Rectal smooth muscle tissue (tissue), 1 donor: Measurements from ENCODE around the gene PNP.

Experiments
- H3K27ac ChIP-seq: one replicate; pipeline ENCODE4 v1.7.0; 2013; ENCODE audit warnings: low read depth, low read length, inconsistent platforms
- H3K27me3 ChIP-seq: one replicate; pipeline ENCODE4 v1.7.0; 2013; ENCODE audit warnings: low read length; ENCODE audit not compliant: control insufficient read depth, insufficient read depth
- H3K36me3 ChIP-seq: one replicate; pipeline ENCODE4 v1.7.0; 2013; ENCODE audit warnings: low read length; ENCODE audit not compliant: control insufficient read depth, insufficient read depth
- H3K4me1 ChIP-seq: one replicate; pipeline ENCODE4 v1.7.0; 2013; ENCODE audit warnings: low read length; ENCODE audit not compliant: control insufficient read depth, insufficient read depth
- H3K4me3 ChIP-seq: one replicate; pipeline ENCODE4 v1.7.0; 2013; ENCODE audit warnings: low read length
- H3K9ac ChIP-seq: one replicate; pipeline ENCODE4 v1.7.0; 2013; ENCODE audit warnings: low read length

PNP gene

GRCh38 chr14:20460458-20461224, 8.6 kb upstream of the PNP start:
- H3K4me3 ChIP-seq = peak overlapping the region; percentile 93
- H3K4me1 ChIP-seq = peaks cover 14% of the 10 kb centered on the region
- peak overlapping the region; percentile 76 for H3K9ac ChIP-seq
- H3K36me3 ChIP-seq = peaks cover 22% of the 10 kb centered on the region
- peak overlapping the region; percentile 89 for H3K27ac ChIP-seq
- H3K27me3 ChIP-seq = no peaks in the 10 kb centered on the region

- peaks cover 10% of the 10 kb centered on the region for H3K4me1 ChIP-seq
- peaks cover 22% of the 10 kb centered on the region for H3K36me3 ChIP-seq
- H3K9ac ChIP-seq = peak within 1 kb of the TSS; percentile 76
- H3K4me3 ChIP-seq = peak within 1 kb of the TSS; percentile 93
- H3K27ac ChIP-seq = peak within 1 kb of the TSS; percentile 89
- no peaks in the 10 kb centered on the region for H3K27me3 ChIP-seq
Measured at GRCh38 chr14:20461225-20462141, 7.7 kb upstream of the PNP start, which contains the start of gene PIP4P1. PIP4P1 (minus strand) TSS chr14:20461434; CDS start chr14:20461325, 109 bp downstream.

- Histone ChIP-seq H3K4me3 (peak overlapping the region; percentile 91), H3K36me3 (no peaks in the 10 kb centered on the region), H3K9ac (peak overlapping the region; percentile 71), H3K27me3 (no peaks in the 10 kb centered on the region), H3K27ac (peak overlapping the region; percentile 76), H3K4me1 (peaks cover 3% of the 10 kb centered on the region)
Measured at GRCh38 chr14:20468764-20469241, 403 bp upstream of the PNP start.

- Histone ChIP-seq H3K4me1 (peaks cover 3% of the 10 kb centered on the region), H3K9ac (peak overlapping the region; percentile 71), H3K4me3 (peak overlapping the region; percentile 91), H3K27ac (peak overlapping the region; percentile 76), H3K36me3 (peaks cover 6% of the 10 kb centered on the region), H3K27me3 (no peaks in the 10 kb centered on the region)
Measured at GRCh38 chr14:20469890-20470602, 840 bp downstream of the PNP start.

- Histone ChIP-seq H3K27ac (no peak overlapping the region), H3K9ac (no peak overlapping the region), H3K27me3 (no peaks in the 10 kb centered on the region), H3K36me3 (peaks cover 9% of the 10 kb centered on the region), H3K4me1 (peaks cover 3% of the 10 kb centered on the region), H3K4me3 (peak overlapping the region; percentile 91)
Measured at GRCh38 chr14:20470603-20470901, 1.3 kb downstream of the PNP start.

GRCh38 chr14:20472536-20473169, 3.4 kb downstream of the PNP start:
- no peak overlapping the region for H3K4me3 ChIP-seq
- no peak overlapping the region for H3K27ac ChIP-seq
- H3K9ac ChIP-seq = no peak overlapping the region
- no peaks in the 10 kb centered on the region for H3K27me3 ChIP-seq
- peaks cover 3% of the 10 kb centered on the region for H3K4me1 ChIP-seq
- peaks cover 11% of the 10 kb centered on the region for H3K36me3 ChIP-seq

- no peaks in the 10 kb centered on the region for H3K27me3 ChIP-seq
- H3K27ac ChIP-seq = no peak overlapping the region
- no peak overlapping the region for H3K9ac ChIP-seq
- H3K36me3 ChIP-seq = peaks cover 11% of the 10 kb centered on the region
- no peaks in the 10 kb centered on the region for H3K4me1 ChIP-seq
- H3K4me3 ChIP-seq = no peak overlapping the region
Measured at GRCh38 chr14:20476776-20477175, 7.6 kb downstream of the PNP start.

GRCh38 chr14:20477211-20477876, 8.1 kb downstream of the PNP start:
- no peaks in the 10 kb centered on the region for H3K4me1 ChIP-seq
- peaks cover 11% of the 10 kb centered on the region for H3K36me3 ChIP-seq
- no peak overlapping the region for H3K27ac ChIP-seq
- H3K4me3 ChIP-seq = no peak overlapping the region
- no peaks in the 10 kb centered on the region for H3K27me3 ChIP-seq
- H3K9ac ChIP-seq = no peak overlapping the region

GRCh38 chr14:20478894-20479293, 9.7 kb downstream of the PNP start:
- no peak overlapping the region for H3K9ac ChIP-seq
- no peak overlapping the region for H3K4me3 ChIP-seq
- peaks cover 11% of the 10 kb centered on the region for H3K36me3 ChIP-seq
- no peak overlapping the region for H3K27ac ChIP-seq
- no peaks in the 10 kb centered on the region for H3K4me1 ChIP-seq
- no peaks in the 10 kb centered on the region for H3K27me3 ChIP-seq

- Histone ChIP-seq H3K4me1 (no peaks in the 10 kb centered on the region), H3K36me3 (peaks cover 3% of the 10 kb centered on the region), H3K9ac (no peak overlapping the region), H3K27me3 (no peaks in the 10 kb centered on the region), H3K27ac (no peak overlapping the region), H3K4me3 (no peak overlapping the region)
Measured at GRCh38 chr14:20482382-20482781, 13.2 kb downstream of the PNP start.

GRCh38 chr14:20485900-20486299, 16.7 kb downstream of the PNP start:
- Histone ChIP-seq H3K27me3 (no peaks in the 10 kb centered on the region), H3K4me3 (no peak overlapping the region), H3K9ac (no peak overlapping the region), H3K27ac (no peak overlapping the region), H3K4me1 (no peaks in the 10 kb centered on the region), H3K36me3 (no peaks in the 10 kb centered on the region)
